Mononuclear cell (primary cell): ENCODE results near the gene RBM38. TPM values are rescaled to one million over a fixed set of nuclear protein-coding genes. Genes with fewer than 3 reads are reported as not detected.

ENCODE experiments used
- H3K27me3 ChIP-seq: 2 replicates; pipeline ENCODE4 v1.6.0; 2011; ENCODE audit warnings: low read length, control low read depth; ENCODE audit not compliant: insufficient read depth
- H3K4me1 ChIP-seq: 2 replicates; pipeline ENCODE4 v1.5.1; 2011; ENCODE audit warnings: mild to moderate bottlenecking, low read length, control low read depth; ENCODE audit not compliant: insufficient read depth
- H3K4me3 ChIP-seq: 2 replicates; pipeline ENCODE4 v1.5.1; 2011; ENCODE audit warnings: mild to moderate bottlenecking, low read length, moderate library complexity
- H3K9me3 ChIP-seq: 2 replicates; pipeline ENCODE4 v1.5.1; 2011; ENCODE audit warnings: low read depth, mild to moderate bottlenecking, control low read depth, low read length
- total RNA-seq: library from RNA; depleted of rRNA; stranded (reverse); fragments of >200 nt; gene quantifications from one replicate; pipeline ENCODE4 v1.2.3, GENCODE V29; 2012

RBM38 gene
- total RNA-seq, 1 donor = 242 TPM

DNA sequence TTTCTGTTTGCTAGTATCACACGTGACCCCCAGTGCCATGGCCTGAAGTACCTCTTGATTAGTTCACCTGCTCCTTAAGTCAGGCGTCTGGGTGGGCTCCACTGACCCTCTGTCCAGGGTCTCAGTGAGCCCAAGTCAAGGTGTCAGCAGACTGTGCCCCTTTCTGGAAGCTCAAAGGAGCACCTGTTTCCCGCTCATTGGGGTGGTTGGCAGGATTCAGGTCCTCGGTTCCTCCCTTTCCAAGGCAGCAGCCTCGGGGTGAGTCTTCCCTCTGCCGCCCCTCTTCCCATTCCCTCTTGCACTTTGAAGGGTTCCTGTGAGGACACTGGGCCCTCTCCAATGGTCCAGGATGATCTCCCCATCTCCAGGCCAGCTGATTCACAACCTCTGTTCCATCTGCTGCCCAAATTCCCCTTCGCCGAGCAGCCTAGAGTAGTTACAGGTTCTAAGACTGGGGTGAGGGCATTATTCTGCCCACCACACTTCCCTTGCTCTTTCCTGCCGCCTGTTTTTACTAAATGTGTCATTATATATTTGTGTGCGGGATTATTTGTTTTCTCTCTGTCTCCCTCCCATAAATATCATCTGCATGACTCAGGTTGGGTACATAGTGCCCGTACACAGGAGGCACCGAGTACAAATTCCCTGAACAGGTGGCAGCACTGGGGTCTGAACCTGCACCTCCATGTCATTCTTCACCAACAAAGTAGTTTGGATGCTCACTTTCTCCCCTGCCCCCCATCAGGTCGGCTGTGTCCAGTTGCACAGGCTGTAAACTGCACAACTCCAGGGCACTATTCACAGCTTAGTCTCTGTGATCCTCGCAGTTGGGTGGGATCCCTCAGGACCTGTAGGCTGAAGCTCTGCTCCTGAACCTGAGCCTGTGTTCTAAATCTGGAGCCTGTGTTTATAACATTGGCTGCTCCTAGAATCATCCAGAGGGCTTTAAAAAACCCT, 58.5 kb downstream of the RBM38 start:
- Histone ChIP-seq H3K4me1 (peaks cover 47% of the 10 kb centered on the region), H3K9me3 (no peaks in the 10 kb centered on the region), H3K4me3 (no peak overlapping the region), H3K27me3 (no peaks in the 10 kb centered on the region)

DNA sequence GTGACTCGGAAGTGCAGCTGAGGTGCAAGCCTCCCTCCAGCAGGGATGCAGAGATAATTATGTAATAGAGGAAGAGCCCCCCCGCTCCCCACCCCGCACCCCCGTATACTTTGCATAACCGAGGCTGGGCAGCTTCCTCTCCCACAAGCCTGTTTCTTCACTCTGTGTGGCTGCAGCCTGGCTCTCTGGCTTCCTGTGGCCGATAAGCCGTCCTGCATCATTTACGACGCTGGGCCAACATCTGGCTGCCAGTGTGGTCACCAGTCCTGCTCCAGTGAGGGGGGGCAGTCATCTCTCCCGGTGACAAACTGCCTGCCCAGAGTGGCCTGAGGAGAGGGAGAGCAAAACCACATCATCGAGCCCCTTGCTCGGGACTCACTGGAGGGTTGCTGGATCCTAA, 59.2 kb downstream of the RBM38 start:
- H3K4me3 ChIP-seq = no peak overlapping the region
- no peaks in the 10 kb centered on the region for H3K27me3 ChIP-seq
- peaks cover 47% of the 10 kb centered on the region for H3K4me1 ChIP-seq
- H3K9me3 ChIP-seq = no peaks in the 10 kb centered on the region

DNA sequence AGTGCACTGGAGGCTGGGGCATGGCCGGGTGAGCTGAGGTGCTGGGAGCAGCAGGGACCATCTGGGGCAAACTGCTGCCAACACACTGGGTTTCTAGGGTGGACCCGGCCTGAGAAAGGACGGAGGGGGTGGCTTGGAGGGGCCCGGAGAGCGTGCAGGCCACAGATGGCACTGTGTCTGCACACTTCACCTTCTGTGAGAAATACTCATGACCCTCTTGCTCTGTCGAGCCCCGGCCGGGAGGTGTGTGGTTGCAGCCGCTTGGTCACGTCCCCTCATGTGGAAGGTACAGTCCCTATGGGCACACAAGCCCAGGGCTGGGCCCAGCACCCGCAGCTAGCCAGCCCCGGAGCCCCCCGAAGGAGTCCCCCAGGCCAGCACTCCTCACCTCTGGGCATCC, 59.7 kb downstream of the RBM38 start:
- Histone ChIP-seq H3K4me3 (no peak overlapping the region), H3K9me3 (no peaks in the 10 kb centered on the region), H3K4me1 (peaks cover 47% of the 10 kb centered on the region), H3K27me3 (no peaks in the 10 kb centered on the region)

GRCh38 chr20:57451431-57451794, 60.2 kb downstream of the RBM38 start:
- Histone ChIP-seq H3K4me3 (no peak overlapping the region), H3K27me3 (no peaks in the 10 kb centered on the region), H3K9me3 (no peaks in the 10 kb centered on the region), H3K4me1 (peaks cover 47% of the 10 kb centered on the region)

- H3K27me3 ChIP-seq = no peaks in the 10 kb centered on the region
- H3K4me1 ChIP-seq = peaks cover 47% of the 10 kb centered on the region
- H3K9me3 ChIP-seq = no peaks in the 10 kb centered on the region
- no peak overlapping the region for H3K4me3 ChIP-seq
These were observed 60.8 kb downstream of the RBM38 start for GRCh38 chr20:57451795-57452661.

GRCh38 chr20:57455386-57455785, 64.2 kb downstream of the RBM38 start:
- no peak overlapping the region for H3K4me3 ChIP-seq
- no peaks in the 10 kb centered on the region for H3K27me3 ChIP-seq
- H3K4me1 ChIP-seq = peaks cover 43% of the 10 kb centered on the region
- no peaks in the 10 kb centered on the region for H3K9me3 ChIP-seq

GRCh38 chr20:57456116-57456515, 64.9 kb downstream of the RBM38 start:
- no peak overlapping the region for H3K4me3 ChIP-seq
- H3K27me3 ChIP-seq = no peaks in the 10 kb centered on the region
- no peaks in the 10 kb centered on the region for H3K9me3 ChIP-seq
- H3K4me1 ChIP-seq = peaks cover 36% of the 10 kb centered on the region

GRCh38 chr20:57457243-57458095, 66.3 kb downstream of the RBM38 start:
- Histone ChIP-seq H3K9me3 (no peaks in the 10 kb centered on the region), H3K4me3 (no peak overlapping the region), H3K27me3 (no peaks in the 10 kb centered on the region), H3K4me1 (peaks cover 32% of the 10 kb centered on the region)

DNA sequence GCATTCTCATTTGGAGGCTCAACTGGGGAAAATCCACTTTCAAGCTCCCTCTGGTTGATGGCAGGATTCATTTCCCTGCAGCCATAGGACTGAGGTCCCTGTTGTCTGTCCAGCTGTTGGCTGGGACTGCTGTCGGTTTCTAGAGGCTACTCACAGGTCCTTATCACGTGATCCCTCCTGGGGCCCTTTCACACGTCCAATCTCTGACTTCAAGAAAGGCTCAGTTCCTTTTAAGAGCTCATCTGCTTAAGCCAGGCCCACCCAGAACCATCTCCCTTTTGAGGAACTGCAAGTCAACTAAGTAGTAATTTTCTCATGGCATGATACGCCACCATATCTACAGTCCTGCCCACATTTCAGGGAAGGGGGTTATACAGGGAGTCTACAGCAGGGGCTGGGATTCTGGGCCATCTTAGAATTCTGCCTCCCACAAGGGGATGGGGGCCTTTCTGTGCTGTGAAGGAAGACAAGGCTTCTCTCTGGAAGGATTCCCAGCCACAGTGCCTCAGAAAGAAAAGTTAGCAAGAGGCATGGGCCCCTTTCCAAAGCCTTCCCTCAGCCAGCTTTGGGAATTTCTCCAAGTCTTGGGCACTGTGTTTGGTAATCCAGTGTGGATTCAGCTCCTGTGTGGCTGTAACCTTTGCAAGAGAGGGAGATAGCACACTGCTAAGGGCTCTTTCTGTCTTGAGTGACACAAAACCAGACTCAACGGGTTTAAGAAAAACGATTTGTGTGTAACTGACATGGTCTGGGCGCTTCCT, 67.4 kb downstream of the RBM38 start:
- no peak overlapping the region for H3K4me3 ChIP-seq
- H3K4me1 ChIP-seq = peaks cover 31% of the 10 kb centered on the region
- H3K9me3 ChIP-seq = no peaks in the 10 kb centered on the region
- H3K27me3 ChIP-seq = no peaks in the 10 kb centered on the region

Other genes with a start within 250 kb of the RBM38 start
- gene BMP7, start 124.8 kb upstream of the RBM38 start, total RNA-seq = not detected
- gene SPO11, start 61.6 kb upstream of the RBM38 start, total RNA-seq = not detected
- gene RAE1, start 40.1 kb upstream of the RBM38 start, total RNA-seq = 37.6 TPM
- gene CTCFL, start 133.7 kb downstream of the RBM38 start, total RNA-seq = not detected
- gene PCK1, start 169.7 kb downstream of the RBM38 start, total RNA-seq = not detected
- gene ZBP1, start 229.0 kb downstream of the RBM38 start, total RNA-seq = 14.7 TPM